IPS DF 4.7 (cell line): Measurements from ENCODE around the gene C1QL4.
"Not testable (repeated sequence)": the region's sequence is repeated elsewhere in the genome, so short reads cannot be mapped to it uniquely, and the experiment has no call there.

ENCODE experiments used
- DNase-seq: peaks from one replicate; pipeline ENCODE4 v3.0.0-alpha.2; 2013; ENCODE audit warnings: low spot score; ENCODE audit errors: extremely low read depth

C1QL4 gene

DNA sequence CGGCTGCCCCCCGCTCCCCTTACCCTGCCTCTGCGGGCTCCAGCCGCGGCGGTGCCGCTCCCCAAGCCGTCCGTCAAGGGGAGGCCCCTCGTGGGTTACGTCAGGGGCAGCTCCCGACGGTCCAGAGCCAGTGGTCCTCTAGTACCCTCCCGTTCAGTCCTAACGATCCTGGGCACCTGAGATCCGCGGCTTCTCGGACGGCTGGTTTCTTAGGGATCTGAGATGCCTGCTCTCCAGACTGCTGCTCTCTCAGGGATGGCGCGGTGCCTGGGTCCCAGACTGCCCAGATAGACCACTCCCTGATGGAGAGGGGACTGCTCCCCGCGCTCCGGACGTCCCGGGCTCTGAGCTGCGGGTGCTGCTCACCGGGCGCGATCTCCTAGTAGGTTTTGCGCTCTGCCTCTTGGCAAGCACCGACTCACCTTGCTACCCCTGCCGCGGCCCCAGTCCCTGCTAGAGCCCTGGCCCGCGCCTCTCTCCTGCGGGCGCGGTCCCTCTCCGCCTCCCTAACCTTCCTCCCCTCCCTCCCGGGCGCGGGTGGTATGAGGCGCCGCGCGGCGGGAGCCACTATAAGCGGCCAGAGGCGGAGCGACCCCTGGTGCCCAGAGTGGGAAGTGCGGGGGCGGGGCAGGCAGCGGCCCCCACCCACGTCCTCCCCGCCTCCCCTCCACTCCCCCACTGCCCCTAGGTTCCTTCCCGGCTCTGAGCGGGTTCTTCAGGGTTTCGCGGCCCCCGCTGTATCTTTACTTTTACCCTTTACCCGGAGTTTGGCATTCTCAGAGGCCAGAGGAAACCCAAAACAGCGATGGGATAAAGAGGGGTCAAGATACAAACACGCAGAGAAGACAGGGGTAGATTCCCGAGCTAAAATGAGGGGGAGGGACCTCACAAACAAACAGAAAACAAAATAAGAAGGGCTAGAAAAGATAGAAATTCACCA lies at the start of gene C1QL4:
TSS of gene C1QL4 (minus strand) at position 544 of the 940 bp plus-strand sequence. CDS start 711 bp downstream, outside the sequence.
- no peak for DNase-seq

DNA sequence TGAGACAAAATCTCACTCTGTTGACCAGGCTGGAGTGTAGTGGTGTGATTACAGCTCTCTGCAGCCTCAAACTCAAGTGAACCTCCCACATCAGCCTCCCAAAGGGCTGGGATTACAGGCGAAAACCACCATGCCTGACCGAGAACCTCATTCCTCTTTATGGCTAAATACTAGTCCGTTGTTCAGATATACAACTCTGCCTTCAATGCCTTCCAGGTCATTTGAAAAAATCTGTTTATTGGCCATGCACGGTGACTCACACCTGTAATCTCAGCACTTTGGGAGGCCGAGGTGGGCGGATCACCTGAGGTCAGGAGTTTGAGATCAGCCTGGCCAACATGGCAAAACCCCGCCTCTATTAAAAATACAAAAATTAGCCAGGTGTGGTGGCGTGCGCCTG lies 43.2 kb upstream of the C1QL4 start:
- not testable (repeated sequence) for DNase-seq

DNA sequence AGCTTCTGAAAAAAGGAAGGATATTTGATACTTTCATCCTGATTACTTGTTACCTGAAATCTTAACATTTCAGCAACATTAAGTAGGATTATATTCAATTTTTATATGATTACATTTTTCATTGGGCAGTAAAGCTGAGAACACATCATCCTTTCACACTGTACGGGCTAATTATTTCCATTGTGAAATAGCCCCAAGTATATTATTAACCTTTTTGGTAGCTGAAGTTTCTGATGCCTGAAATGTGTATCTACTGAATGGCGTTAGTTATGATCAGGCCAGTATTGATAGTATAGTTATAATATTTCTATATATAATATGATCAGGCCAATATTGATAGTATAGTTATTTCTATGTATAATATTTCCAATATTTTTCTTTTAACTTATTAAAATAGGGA lies 40.4 kb upstream of the C1QL4 start:
- no peak for DNase-seq

DNA sequence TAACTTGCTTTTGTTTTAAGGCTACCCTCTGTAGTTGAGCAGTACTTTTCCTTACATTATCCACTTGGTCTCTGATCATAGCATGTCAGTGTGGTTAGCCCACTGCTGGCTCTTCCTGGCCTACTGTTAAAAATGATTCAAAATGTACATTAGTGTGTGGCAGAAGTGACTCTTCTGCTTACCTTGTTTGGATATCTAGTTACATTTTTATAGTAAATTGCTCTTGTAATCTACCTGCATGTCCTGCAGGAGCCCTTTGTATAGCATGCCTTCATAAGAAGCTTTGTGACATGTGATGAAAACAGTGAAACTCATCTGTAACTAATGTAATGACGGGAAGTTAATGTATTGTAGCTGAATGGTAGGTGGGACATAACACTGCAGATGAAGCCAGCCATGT lies 38.4 kb upstream of the C1QL4 start:
- DNase-seq: no peak

DNA sequence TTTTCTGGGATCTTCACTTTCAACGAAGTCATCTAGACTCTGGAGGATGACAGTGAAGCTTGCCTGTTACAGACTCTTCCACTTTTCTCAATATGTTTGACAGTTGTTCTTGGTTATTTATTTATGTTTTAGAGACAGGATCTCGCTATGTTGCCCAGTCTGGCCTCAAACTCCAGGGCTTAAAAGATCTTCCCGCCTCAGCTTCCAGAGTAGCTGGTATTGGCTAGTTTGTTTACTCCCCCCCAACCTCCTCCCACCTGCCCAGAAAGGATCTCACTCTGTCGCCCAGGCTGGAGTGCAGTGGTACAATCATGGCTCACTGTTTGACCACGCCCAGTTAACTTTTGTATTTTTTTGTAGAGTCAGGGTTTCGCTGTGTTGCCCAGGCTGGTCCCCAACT lies 33.6 kb upstream of the C1QL4 start:
- DNase-seq: no peak

DNA sequence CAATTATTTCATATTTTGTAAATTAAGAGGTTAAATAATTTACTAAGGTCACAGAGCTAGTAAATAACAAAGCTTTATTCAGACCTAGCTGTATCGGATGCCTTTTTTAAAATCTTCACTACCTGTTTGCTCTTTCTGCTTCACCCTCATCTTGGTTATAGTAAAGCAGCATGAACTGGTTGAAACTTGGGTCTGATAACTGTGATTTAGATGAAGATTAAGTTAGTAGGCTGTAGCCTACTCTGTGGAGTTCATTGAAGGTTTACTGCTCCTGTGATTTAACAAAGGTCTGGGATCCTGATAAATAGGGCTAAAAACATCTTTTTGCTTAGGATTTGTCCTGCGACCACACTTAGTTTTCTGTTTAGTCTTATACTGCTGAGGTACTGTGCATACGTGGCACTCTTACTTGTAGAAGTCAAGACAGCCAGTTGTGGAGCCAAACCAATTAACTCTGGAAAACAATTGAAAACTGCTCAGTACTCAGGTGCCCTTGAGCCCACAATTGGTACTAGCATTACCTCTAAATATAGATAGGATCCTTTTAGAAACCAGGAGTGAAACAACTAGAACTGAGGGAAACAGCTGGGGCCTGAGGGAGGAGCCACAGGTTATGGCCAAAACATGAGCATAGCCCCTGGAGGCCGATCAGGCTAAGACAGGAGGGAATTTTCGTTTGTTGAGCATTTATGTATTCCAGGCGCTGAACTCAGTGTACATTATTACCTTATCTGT lies 32.6 kb upstream of the C1QL4 start:
- no peak for DNase-seq

DNA sequence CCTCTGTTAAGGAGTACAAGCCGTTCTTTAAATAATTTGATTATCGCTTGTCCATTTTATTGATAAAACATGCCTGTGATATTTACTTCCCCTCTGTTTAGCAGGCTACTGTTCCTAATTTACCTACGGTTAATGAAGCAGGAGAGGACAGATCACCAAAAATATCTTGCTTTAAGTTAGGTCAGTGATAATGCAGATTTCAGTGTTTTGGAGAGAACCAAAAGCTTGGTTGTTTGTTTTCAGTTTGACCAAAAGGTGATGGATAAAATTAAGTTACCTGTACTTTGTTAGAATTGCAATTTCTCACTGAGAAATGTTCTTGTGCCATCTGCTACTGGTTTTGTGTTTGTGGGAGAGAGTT lies 31.2 kb upstream of the C1QL4 start:
- DNase-seq: no peak

DNA sequence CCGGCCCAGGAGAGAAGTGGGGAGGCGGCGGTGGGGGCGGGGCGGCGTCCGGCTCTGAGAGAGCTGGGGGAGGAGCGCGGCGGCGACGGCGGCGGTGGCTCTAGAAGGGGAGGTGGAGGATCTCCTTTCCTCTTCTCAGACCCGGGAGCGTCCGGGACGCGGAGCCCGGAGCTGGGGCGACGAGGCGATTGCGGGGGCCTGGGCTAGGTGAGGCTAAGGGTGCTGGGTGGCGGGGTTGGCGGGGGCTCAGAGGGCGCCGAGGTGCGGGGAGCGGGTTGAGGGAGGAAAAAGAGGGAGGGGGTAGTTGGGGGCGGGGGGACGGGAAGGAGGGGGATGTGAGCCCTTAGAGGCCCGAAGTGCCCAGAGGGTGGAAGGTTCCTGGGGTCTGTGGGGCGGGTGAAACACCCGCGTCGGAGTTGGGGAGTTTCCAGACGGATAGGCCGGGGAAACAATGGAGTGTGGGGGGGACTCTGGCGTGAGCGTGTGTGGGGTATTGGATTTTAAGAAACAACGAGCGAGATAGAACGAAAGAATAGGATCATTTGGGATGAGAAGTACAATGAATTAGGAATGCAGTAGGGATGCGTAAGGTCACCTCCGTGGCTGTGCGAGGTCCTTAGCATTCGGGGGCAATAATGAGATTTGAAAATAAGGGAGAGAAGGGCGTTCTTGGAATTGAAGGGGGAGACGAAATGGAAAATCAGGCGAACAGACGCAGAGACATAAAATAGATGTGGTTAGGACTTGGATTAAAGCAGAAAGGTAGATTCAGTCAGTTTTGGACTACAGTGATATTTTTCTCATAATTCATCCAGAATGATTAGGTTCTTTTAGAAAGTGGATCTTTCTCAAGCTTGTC lies 30.6 kb upstream of the C1QL4 start, which contains the start of gene SPATS2:
TSS of gene SPATS2 (plus strand) at position 82 of the 859 bp plus-strand sequence. CDS start 93,551 bp downstream, outside the sequence.
- no peak for DNase-seq

DNA sequence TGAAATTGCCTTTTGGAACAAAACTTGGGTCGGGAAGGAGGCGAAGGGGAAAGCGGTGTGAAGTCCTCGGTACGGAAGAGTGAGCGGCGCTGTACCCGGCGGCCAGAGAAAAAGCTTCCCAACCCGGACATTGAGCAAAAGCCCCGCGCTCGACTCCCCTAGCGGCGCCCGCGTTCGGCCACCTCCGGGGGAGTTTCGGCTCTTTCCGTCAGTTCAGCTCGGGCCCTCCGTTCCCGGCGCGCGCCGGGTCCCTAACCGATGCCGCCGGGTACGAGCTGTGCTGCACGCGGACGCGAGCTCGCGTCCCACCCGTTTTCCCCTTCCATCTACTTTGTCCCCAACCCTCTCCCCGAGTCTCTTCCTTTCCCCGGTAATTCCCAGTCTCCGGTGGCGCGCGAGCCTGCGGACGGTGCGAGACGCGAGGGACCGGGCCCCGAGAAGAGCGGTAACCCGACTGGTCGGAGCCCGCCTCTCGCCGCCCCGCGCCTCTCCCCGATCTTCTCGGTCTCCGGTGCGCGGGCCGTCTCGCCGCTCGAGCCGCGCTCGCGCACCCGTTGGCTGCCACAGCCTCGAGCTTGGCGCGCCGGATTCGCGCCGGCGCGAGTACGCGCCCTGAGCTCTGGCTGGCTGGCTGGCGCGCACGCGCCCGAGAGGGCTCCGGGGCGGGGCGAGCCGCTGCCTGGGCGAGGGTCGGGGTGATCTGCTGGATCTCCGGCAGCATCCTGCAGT lies 29.8 kb upstream of the C1QL4 start:
- no peak for DNase-seq

DNA sequence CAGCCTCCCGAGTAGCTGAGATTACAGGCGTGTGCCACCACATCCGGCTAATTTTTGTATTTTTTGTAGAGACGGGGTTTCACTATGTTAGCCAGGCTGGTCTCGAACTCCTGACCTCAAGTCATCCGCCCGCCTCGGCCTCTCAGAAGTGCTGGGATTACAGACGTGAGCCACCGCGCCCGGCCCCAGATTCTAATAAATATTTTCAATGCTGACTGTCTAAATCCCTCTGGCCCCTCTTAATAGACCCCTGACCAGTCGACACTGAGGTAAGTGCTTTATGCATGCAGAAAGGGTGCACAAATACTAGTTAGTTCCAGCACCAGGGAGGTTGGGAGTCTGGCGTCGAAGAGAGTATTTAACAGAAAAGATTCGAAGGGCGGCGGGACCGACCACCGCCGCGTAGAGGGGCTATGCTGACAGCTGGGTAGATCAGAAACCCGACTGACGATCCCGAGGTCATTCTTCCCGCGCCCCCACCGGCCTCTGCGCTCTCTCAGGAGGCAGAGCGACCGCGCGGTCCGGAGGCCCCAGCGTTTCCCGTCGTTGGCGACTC lies 29.2 kb upstream of the C1QL4 start:
- DNase-seq: no peak

DNA sequence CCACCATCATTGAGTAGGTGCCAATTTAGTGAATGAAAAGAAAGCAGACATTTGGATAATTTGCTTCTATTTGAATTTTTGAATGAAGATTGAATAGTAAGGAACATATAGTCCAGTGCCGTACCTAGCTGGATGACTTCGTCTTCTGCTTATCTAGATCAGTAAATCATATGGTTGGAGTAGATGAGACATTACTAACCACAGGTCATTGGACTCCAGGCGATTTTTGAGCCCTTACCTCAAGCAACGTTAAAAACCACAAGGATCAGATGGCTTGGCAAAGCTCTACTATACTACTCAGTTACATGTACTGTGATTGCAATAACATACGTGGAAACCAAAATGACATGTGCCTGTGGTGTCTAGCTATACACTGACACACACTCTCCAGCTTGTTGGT lies 28.6 kb upstream of the C1QL4 start:
- no peak for DNase-seq

DNA sequence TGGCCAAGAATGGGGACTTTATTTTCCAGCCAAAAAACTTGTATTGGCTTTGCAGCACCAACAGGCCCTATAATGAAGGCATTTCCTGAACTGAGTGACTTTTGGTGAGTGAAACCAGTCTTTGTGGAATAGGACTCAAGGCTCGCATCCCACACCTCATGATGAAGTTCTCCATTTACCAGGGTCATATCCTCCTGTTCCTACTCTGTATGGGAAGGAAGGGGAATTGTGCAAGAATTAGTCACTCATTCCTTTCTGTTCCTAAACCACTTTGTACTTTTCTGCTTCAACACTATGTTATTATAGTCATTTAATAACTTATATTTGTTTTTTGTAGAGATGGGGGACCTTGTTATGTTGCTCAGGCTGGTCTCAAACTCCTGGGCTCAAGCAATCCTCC lies 28.0 kb upstream of the C1QL4 start:
- DNase-seq: no peak

DNA sequence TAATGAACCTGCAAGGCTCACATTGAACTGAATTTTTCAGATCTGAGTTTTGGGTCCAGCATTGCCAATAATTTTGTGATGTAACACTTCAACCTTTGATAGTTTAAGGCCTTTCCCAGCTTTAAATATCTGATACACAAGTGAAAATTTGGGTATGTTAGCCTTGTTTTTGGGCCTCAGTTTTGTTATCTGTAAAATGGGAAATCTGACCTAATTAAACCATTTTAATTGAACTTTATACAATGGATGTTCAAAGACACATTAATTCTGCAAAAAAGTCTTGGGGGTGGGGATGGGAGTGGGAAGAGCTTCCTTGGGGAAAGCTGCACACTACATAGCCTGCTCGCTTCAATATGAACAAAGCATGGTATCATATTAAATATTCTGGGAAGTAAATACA lies 25.1 kb upstream of the C1QL4 start:
- DNase-seq: no peak

DNA sequence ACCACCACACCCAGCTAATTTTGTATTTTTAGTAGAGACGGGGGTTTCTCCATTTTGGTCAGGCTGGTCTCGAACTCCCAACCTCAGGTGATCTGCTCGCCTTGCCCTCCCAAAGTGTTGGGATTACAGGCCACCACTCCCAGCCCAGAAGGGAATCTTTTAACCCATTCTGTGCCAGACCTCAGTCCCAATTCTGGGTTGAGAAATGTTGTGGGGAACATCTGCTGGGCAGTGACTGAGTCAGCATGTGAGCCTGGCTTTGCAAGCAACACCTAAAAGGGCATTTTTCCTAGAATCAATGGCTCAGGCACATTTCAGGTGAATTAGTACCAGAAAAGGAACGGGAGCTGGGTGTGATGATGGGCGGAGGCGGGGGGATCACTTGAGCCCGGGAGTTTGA lies 22.7 kb upstream of the C1QL4 start:
- no peak for DNase-seq

DNA sequence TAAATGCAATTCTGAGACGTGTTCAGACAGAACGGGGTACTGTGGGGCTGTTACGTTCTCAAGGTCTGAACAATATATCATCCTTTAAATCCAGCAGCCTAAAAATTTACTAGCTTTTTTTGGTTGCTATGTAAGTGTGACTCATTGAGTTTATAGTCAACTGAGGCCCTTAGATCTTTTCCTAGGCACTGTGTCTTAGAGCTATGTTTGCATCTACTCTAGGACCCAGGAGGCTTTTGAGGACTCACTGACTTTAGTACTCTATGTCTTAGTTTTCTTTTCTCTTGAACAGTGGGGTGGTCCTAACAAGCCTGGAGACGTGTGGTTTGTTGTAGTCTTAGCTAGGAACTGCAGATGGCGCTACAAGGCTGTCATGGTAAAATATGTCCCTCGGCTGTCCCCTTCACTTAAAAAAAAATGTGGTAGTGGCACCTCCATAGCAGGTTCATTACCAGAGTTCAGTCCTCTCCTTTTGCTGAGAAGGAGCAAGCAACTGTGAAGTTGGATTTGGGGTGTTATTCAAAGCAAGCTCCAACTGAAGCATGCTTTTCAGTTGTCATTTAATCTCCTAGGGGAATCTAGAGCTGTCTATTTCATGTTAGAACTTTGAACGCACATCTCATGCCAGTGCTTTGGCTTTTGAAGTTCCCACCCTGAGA lies 21.6 kb upstream of the C1QL4 start:
- no peak for DNase-seq

DNA sequence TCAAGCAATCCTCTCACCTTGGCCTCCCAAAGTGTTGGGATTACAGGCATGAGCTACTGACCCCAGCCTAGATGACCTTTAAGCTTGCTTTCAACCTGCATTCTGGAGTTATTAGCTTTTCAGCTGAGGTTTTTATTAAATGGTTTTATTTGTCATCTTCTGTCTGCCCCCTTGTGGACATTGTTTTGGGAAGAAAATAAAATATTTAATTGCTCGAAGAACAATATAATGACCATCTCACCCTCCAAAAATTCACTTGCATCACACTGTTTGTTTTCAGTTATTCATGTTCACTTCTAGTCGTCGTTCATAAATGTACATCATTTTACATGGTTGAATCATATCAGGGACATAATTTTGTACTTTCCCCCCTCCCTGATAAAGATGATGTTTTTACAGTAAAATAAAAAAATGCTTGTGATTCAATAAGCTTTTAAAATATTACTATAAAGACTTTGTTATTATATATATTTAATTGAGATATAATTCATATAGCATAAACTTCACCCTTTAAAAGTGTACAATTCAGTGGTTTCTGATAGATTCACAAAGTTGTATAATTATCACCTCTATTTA lies 20.2 kb upstream of the C1QL4 start:
- DNase-seq: no peak

DNA sequence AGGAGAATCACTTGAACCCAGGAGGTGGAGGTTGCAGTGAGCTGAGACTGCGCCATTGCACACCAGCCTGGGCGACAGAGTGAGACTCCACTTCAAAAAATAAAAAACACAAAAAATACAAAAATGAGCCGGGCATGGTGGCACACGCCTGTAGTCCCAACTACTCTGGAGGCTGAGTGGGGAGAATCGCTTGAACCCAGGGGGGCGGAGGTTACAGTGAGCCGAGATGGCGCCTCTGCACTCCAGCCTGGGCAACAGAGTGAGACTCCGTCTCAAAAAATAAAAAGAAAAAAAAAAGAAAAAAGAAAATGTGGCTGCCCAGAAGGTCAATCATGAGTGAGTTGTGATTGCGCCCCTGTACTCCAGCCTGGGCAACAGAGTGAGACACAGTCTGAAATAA lies 18.9 kb upstream of the C1QL4 start:
- no peak for DNase-seq

DNA sequence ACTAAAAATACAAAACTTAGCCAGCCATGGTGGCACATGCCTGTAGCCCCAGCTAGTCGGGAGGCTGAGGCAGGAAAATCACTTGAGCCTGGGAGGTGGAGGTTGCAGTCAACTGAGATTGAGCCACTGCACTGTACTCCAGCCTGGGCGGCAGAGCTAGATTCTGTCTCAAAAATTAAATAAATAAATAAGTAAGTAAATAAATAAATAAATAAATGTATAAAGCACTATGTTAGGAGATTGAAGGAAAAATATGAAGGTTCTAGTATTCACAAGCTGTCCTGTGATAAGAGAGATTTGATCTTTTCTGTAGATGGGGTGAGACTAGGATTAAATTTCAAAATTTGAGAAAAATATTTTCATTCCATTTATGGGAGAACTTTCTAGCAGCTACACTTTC lies 15.4 kb upstream of the C1QL4 start:
- DNase-seq: no peak

DNA sequence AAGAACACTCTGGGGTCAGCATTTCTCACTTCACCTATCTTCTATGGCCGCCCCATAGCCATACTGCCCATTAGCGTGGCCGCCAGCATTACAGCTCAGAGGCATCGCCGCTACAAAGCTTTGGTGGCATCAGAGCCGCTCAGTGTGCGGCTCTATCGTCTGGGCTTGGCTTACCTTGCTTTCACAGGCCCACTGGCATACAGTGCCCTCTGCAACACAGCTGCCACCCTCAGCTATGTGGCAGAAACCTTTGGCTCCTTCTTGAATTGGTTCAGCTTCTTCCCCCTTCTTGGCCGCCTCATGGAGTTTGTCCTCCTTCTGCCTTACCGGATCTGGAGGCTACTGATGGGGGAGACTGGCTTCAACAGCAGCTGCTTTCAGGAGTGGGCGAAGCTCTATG lies 12.3 kb upstream of the C1QL4 start:
- no peak for DNase-seq

DNA sequence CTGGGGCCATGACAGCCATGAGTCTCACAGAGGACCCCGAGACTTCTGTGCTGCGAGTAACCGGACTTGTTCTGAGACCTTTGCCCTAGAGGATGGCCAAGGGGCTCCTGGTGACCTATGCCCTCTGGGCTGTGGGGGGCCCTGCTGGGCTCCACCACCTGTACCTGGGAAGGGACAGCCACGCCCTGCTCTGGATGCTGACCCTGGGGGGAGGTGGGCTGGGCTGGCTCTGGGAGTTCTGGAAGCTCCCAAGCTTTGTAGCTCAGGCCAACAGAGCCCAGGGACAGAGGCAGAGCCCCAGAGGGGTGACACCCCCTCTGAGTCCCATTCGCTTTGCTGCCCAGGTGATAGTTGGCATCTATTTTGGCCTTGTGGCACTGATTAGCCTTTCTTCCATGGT lies 11.8 kb upstream of the C1QL4 start:
- DNase-seq: no peak
